HepG2 (cell line): ENCODE data around the gene MTFP1. TPM values are rescaled to one million over a fixed set of nuclear protein-coding genes. Genes with fewer than 3 reads are reported as not detected.

Source experiments
- ATAC-seq: fragments of 200-7000 bp; cut with Tn5 transposase; 3 replicates; pipeline ENCODE4 v1.9.1; 2020; ENCODE audit warnings: mild to moderate bottlenecking, moderate library complexity
- BruUV-seq: library from RNA; stranded (reverse); fragments of 400-500 nt; replicated peaks from 2 replicates; lab custom pipeline; 2021; lab: Mats Ljungman, UMichigan
- CTCF ChIA-PET: fragments of 300-600 bp; formaldehyde crosslinking; extraction: SDS; loops from one replicate; lab custom pipeline; 2021; ENCODE audit warnings: low total read pairs, inconsistent platforms, low intra/inter-chr PET ratio; lab: Yijun Ruan, JAX
- POLR2A ChIA-PET: fragments of 350-600 bp; sonication (Branson Sonifier 250); formaldehyde crosslinking; loops from one replicate; lab custom pipeline; 2020; ENCODE audit warnings: antibody characterized with exemption, inconsistent platforms; lab: Yijun Ruan, JAX
- DNase-seq: peaks from one replicate; pipeline ENCODE4 v3.0.0-alpha.2; 2015; ENCODE audit warnings: low spot score
- FAIRE-seq: peaks from 3 replicates; lab custom pipeline; 2011; peaks lifted over from hg19 to GRCh38; lab: Jason Lieb, UNC
- H2AFZ ChIP-seq: one replicate; pipeline ENCODE4 v1.6.1; 2011; ENCODE audit warnings: low read length, inconsistent platforms
- H3K27ac ChIP-seq: fragments of 300-600 bp; 3 replicates; pipeline ENCODE4 v1.8.0; 2011; ENCODE audit warnings: mixed run types, mild to moderate bottlenecking, mixed read lengths, low read length, inconsistent platforms; ENCODE audit not compliant: insufficient read depth; ENCODE audit errors: extremely low read length
- H3K27me3 ChIP-seq, 2 experiments: fragments of 200-600 bp in 1 of 2; 2 replicates in 1 of 2; 3 replicates in 1 of 2; pipeline versions ENCODE4 v1.6.0 to v1.8.0; 2011; ENCODE audit warnings: low read length in 2 of 2, mild to moderate bottlenecking in 2 of 2, moderate library complexity in 2 of 2, inconsistent platforms in 1 of 2; ENCODE audit not compliant: insufficient read depth in 2 of 2, control insufficient read depth in 1 of 2
- H3K36me3 ChIP-seq, 2 experiments: fragments of 200-600 bp in 1 of 2; replicated peaks in 1 of 2; 2 replicates in 1 of 2; 3 replicates in 1 of 2; pipeline versions ENCODE4 v1.5.1 to v1.8.0; 2011; ENCODE audit warnings: low read length in 2 of 2, inconsistent platforms in 1 of 2; ENCODE audit not compliant: insufficient read depth in 2 of 2, control insufficient read depth in 1 of 2
- H3K4me1 ChIP-seq: 2 replicates; pipeline ENCODE4 v1.5.1; 2012; ENCODE audit warnings: low read length, inconsistent platforms; ENCODE audit not compliant: insufficient read depth
- H3K4me2 ChIP-seq: 2 replicates; pipeline ENCODE4 v1.6.0; 2011; ENCODE audit warnings: low read depth, low read length, inconsistent platforms
- H3K4me3 ChIP-seq, 3 experiments: fragments of 200-600 bp in 1 of 3; sonication (generic), shearing (Covaris generic) in 1 of 3; replicated peaks in 1 of 3; 2 replicates each; pipeline ENCODE4 v1.5.1; 2011 to 2016; ENCODE audit warnings: low read length in 3 of 3, inconsistent platforms in 2 of 3, low read depth in 2 of 3, mild to moderate bottlenecking in 2 of 3, control low read depth in 1 of 3, mixed read lengths in 1 of 3; ENCODE audit not compliant: insufficient read depth in 1 of 3
- H3K79me2 ChIP-seq: one replicate; pipeline ENCODE4 v1.6.1; 2011; ENCODE audit warnings: low read length, inconsistent platforms; ENCODE audit not compliant: insufficient read depth
- H3K9ac ChIP-seq: 2 replicates; pipeline ENCODE4 v1.6.0; 2011; ENCODE audit warnings: mild to moderate bottlenecking, low read depth, low read length, inconsistent platforms; ENCODE audit not compliant: insufficient read depth
- H3K9me3 ChIP-seq: 2 replicates; pipeline ENCODE4 v1.5.1; 2012; ENCODE audit warnings: mild to moderate bottlenecking, low read length
- H4K20me1 ChIP-seq: 2 replicates; pipeline ENCODE4 v1.6.0; 2011; ENCODE audit warnings: inconsistent platforms, mild to moderate bottlenecking, low read length, moderate library complexity; ENCODE audit not compliant: insufficient read depth
- CENPX ChIP-seq: sonication (generic); formaldehyde crosslinking; IDR thresholded peaks from 2 replicates; pipeline ENCODE4 v1.9.0; 2021; ENCODE audit warnings: mild to moderate bottlenecking, missing genetic modification reagents, moderate library complexity
- FOSL2 ChIP-seq: sonication (generic); formaldehyde crosslinking; IDR thresholded peaks from 2 replicates; pipeline ENCODE4 v1.4.0; 2020; ENCODE audit warnings: missing genetic modification reagents
- KDM1A ChIP-seq: IDR thresholded peaks from 2 replicates; pipeline ENCODE4 v1.6.1; 2016; ENCODE audit warnings: missing compliant biosample characterization
- MTF2 ChIP-seq: sonication (generic); formaldehyde crosslinking; IDR thresholded peaks from 2 replicates; pipeline ENCODE4 v1.5.0; 2020; ENCODE audit warnings: missing genetic modification reagents, borderline replicate concordance
- TEAD2 ChIP-seq: sonication (generic); formaldehyde crosslinking; IDR thresholded peaks from 2 replicates; pipeline ENCODE4 v1.9.0; 2021; ENCODE audit warnings: missing genetic modification reagents
- WGBS: methylation state at CpG from one replicate; pipeline ENCODE4 v1.1.6; 2017; ENCODE audit warnings: low lambda C conversion rate; 5-methylcytosine and 5-hydroxymethylcytosine counted together
- in situ Hi-C: cut with HindIII; loops from 2 replicates; pipeline ENCODE4 v1.10.0; 2017; ENCODE audit warnings: low pct_unique_long_range_greater_than_20kb; ENCODE audit not compliant: extremely low pct_ligation_motif_present
- intact Hi-C: fragments of 100-400 bp; cut with micrococcal nuclease; formaldehyde crosslinking; loops from one replicate; pipeline ENCODE4 v1.10.0; 2022; ENCODE audit not compliant: unreplicated experiment
- polyA plus RNA-seq, 8 experiments: library from polyadenylated mRNA; depleted of rRNA in 3 of 8; stranded (reverse) in 7 of 8; unstranded in 1 of 8; fragments of >200 nt; fragmentation: Illumina TruSeq in 4 of 8; extraction: Trizol in 4 of 8; gene quantifications; 2 replicates each; pipeline versions ENCODE4 v1.2.1 to v1.2.3, GENCODE V29; 2011 to 2016; ENCODE audit warnings: low read depth in 4 of 8, missing spikeins in 1 of 8, mixed read lengths in 1 of 8; ENCODE audit not compliant: insufficient read depth in 1 of 8
- total RNA-seq, 5 experiments: library from RNA; depleted of rRNA; stranded (reverse); fragments of >200 nt; fragmentation: Illumina TruSeq; extraction: Trizol; gene quantifications; 2 replicates each; pipeline ENCODE4 v1.2.3, GENCODE V29; 2016; ENCODE audit warnings: low read depth in 1 of 5
- TF ChIP-seq, protein P1 (sequence below): sonication (generic); formaldehyde crosslinking; IDR thresholded peaks from 2 replicates; pipeline ENCODE4 v1.4.0; 2020; ENCODE audit warnings: low read depth, missing genetic modification reagents
- TF ChIP-seq, protein P2 (sequence below): sonication (generic); formaldehyde crosslinking; IDR thresholded peaks from 2 replicates; pipeline ENCODE4 v1.5.1; 2020; ENCODE audit warnings: mild to moderate bottlenecking, moderate library complexity, missing genetic modification reagents
- TF ChIP-seq, protein P3 (sequence below): sonication (generic); formaldehyde crosslinking; IDR thresholded peaks from 2 replicates; pipeline ENCODE4 v1.8.1; 2022; ENCODE audit warnings: low read depth, mild to moderate bottlenecking, missing genetic modification reagents

The MTFP1 gene
- total and polyA plus RNA-seq, 2 of the 13 experiments (the other 11 are each of a cell fraction or from before 2014, with no cell fraction given), result 29.5 to 45.6 TPM

DNA sequence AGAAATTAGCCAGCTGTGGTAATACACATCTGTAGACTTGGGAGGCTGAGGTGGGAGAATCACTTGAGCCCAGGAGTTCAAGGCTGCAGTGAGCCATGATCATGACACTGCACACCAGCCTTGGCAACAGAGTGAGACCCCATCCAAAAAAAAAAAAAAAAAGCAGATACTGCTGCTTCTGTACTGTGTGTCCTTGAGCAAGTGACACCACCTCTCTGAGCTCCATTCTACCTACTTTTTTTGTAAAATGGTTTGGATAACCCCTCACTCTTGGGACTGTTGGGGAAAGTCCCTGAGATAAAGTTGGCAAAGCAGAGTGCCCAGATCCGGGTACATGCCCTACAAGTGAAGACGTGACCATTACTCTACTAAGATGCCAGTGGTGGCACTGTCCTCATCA, 43.6 kb downstream of the MTFP1 start:
- Histone ChIP-seq H3K9ac (no peak overlapping the region), H3K36me3 (no peaks in the 10 kb centered on the region), H3K4me3 (no peak overlapping the region), H3K27me3 (peaks cover 1 to 5% of the 10 kb centered on the region in 2 experiments; a peak in 3 of 5 replicates), H3K27ac (no peak overlapping the region), H3K4me2 (no peak overlapping the region), H4K20me1 (no peaks in the 10 kb centered on the region), H2AFZ (no peak overlapping the region), H3K9me3 (no peaks in the 10 kb centered on the region), H3K79me2 (no peaks in the 10 kb centered on the region), H3K4me1 (no peaks in the 10 kb centered on the region)
- in situ Hi-C loops, result no loop called here
- ATAC-seq (no peak), DNase-seq (no peak), FAIRE-seq (no peak)
- intact Hi-C loops, result no loop called here
- no TSS peak for BruUV-seq
- 51% methylated on average over 2 of the region's 2 CpGs for WGBS
- ChIA-PET CTCF (no interaction called here), POLR2A (no interaction called here)
- TF ChIP-seq, protein P1, sequence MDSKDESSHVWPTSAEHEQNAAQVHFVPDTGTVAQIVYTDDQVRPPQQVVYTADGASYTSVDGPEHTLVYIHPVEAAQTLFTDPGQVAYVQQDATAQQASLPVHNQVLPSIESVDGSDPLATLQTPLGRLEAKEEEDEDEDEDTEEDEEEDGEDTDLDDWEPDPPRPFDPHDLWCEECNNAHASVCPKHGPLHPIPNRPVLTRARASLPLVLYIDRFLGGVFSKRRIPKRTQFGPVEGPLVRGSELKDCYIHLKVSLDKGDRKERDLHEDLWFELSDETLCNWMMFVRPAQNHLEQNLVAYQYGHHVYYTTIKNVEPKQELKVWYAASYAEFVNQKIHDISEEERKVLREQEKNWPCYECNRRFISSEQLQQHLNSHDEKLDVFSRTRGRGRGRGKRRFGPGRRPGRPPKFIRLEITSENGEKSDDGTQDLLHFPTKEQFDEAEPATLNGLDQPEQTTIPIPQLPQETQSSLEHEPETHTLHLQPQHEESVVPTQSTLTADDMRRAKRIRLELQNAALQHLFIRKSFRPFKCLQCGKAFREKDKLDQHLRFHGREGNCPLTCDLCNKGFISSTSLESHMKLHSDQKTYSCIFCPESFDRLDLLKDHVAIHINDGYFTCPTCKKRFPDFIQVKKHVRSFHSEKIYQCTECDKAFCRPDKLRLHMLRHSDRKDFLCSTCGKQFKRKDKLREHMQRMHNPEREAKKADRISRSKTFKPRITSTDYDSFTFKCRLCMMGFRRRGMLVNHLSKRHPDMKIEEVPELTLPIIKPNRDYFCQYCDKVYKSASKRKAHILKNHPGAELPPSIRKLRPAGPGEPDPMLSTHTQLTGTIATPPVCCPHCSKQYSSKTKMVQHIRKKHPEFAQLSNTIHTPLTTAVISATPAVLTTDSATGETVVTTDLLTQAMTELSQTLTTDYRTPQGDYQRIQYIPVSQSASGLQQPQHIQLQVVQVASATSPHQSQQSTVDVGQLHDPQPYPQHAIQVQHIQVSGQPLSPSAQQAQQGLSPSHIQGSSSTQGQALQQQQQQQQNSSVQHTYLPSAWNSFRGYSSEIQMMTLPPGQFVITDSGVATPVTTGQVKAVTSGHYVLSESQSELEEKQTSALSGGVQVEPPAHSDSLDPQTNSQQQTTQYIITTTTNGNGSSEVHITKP, result no peak
- TF ChIP-seq FOSL2 (CRISPR knock-in tag), result no peak
- no peak for TF ChIP-seq KDM1A (CRISPR knock-in tag)
- TF ChIP-seq, protein P2, sequence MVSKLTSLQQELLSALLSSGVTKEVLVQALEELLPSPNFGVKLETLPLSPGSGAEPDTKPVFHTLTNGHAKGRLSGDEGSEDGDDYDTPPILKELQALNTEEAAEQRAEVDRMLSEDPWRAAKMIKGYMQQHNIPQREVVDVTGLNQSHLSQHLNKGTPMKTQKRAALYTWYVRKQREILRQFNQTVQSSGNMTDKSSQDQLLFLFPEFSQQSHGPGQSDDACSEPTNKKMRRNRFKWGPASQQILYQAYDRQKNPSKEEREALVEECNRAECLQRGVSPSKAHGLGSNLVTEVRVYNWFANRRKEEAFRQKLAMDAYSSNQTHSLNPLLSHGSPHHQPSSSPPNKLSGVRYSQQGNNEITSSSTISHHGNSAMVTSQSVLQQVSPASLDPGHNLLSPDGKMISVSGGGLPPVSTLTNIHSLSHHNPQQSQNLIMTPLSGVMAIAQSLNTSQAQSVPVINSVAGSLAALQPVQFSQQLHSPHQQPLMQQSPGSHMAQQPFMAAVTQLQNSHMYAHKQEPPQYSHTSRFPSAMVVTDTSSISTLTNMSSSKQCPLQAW (CRISPR knock-in tag), result no peak
- TF ChIP-seq MTF2 (CRISPR knock-in tag), result no peak
- TF ChIP-seq, protein P3, sequence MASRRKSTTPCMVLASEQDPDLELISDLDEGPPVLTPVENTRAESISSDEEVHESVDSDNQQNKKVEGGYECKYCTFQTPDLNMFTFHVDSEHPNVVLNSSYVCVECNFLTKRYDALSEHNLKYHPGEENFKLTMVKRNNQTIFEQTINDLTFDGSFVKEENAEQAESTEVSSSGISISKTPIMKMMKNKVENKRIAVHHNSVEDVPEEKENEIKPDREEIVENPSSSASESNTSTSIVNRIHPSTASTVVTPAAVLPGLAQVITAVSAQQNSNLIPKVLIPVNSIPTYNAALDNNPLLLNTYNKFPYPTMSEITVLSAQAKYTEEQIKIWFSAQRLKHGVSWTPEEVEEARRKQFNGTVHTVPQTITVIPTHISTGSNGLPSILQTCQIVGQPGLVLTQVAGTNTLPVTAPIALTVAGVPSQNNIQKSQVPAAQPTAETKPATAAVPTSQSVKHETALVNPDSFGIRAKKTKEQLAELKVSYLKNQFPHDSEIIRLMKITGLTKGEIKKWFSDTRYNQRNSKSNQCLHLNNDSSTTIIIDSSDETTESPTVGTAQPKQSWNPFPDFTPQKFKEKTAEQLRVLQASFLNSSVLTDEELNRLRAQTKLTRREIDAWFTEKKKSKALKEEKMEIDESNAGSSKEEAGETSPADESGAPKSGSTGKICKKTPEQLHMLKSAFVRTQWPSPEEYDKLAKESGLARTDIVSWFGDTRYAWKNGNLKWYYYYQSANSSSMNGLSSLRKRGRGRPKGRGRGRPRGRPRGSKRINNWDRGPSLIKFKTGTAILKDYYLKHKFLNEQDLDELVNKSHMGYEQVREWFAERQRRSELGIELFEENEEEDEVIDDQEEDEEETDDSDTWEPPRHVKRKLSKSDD, result no peak
- TF ChIP-seq CENPX, result no peak
- TF ChIP-seq TEAD2 (CRISPR knock-in tag), result no peak
